Esophagus muscularis mucosa (tissue), 3 donors: ENCODE results near the gene CNTROB.

Source experiments
- POLR2A ChIP-seq: fragments of 450-650 bp; IDR thresholded peaks from one replicate; pipeline ENCODE4 v1.6.1; 2017; ENCODE audit warnings: antibody characterized with exemption, moderate library complexity, mild to moderate bottlenecking, low read depth
- POLR2AphosphoS5 ChIP-seq, 2 donors: sonication (generic); formaldehyde crosslinking; IDR thresholded peaks; one replicate each; pipeline ENCODE4 v1.6.1; 2017; ENCODE audit warnings: antibody characterized with exemption in 2 of 2
- TF ChIP-seq, protein P1 (sequence below), 3 experiments: fragments of 200-600 bp in 2 of 3; fragments of 450-650 bp in 1 of 3; sonication (generic) in 2 of 3; IDR thresholded peaks; one replicate each; pipeline ENCODE4 v1.5.1; 2017 to 2019; ENCODE audit warnings: antibody characterized with exemption in 3 of 3, mild to moderate bottlenecking in 2 of 3, moderate library complexity in 1 of 3

DNA sequence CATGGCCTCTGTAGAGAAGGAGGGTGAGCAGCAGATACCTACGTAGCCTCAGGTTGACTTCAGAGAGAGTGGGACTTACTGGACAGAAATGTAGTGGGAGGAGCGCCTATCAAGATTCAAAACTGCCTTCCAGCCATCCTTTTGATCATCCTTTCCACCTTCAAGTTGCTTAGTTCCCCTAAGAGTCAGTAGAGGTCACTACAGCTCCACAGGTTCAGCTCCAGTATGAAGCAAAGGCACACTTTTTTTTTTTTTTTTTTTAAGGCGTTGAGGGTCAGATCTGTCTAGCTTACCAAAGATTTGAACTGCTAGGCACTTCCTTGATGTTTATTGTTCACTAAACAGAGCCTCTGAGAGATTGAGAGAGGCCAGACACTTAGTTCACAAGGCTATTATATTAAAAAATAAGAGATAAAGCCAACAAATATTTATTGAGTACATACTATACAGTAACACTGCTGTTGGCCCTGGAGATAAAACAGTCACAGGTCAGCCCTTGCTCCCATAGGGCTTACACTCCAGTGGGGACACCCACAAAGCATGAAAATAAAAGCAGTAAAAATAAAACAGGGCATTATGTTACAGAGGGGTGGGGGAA, 19.0 kb upstream of the CNTROB start:
- TF ChIP-seq POLR2AphosphoS5 (IDR thresholded peaks at IDR 0.05), result no peak
- TF ChIP-seq, protein P1, sequence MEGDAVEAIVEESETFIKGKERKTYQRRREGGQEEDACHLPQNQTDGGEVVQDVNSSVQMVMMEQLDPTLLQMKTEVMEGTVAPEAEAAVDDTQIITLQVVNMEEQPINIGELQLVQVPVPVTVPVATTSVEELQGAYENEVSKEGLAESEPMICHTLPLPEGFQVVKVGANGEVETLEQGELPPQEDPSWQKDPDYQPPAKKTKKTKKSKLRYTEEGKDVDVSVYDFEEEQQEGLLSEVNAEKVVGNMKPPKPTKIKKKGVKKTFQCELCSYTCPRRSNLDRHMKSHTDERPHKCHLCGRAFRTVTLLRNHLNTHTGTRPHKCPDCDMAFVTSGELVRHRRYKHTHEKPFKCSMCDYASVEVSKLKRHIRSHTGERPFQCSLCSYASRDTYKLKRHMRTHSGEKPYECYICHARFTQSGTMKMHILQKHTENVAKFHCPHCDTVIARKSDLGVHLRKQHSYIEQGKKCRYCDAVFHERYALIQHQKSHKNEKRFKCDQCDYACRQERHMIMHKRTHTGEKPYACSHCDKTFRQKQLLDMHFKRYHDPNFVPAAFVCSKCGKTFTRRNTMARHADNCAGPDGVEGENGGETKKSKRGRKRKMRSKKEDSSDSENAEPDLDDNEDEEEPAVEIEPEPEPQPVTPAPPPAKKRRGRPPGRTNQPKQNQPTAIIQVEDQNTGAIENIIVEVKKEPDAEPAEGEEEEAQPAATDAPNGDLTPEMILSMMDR (IDR thresholded peaks at IDR 0.05), result peak; percentile 66 to 83 (median 71)
- no peak for TF ChIP-seq POLR2A
